Natural killer cell (primary cell): ENCODE measurements around the gene ZFAND4. TPM values are rescaled to one million over a fixed set of nuclear protein-coding genes. Genes with fewer than 3 reads are reported as not detected.
A peak's percentile ranks its signal among the peaks of the same experiment; 100 is the strongest.

Experiments
- ATAC-seq, 3 donors: fragments of 150-1000 bp in 2 of 3; fragments of 200-7000 bp in 1 of 3; cut with Tn5 transposase; 1 replicate in 1 of 3; 2 replicates in 2 of 3; pipeline ENCODE4 v1.10.0; 2021; ENCODE audit warnings: mild to moderate bottlenecking in 2 of 3, moderate library complexity in 2 of 3
- DNase-seq, 2 donors: peaks; one replicate each; pipeline versions ENCODE4 v3.0.0 to v3.0.0-alpha.2; 2013 to 2021; ENCODE audit warnings: mixed read lengths in 1 of 2
- H3K27ac ChIP-seq: one replicate; pipeline ENCODE4 v1.5.1; 2013; ENCODE audit warnings: mild to moderate bottlenecking, low read length
- H3K27me3 ChIP-seq: one replicate; pipeline ENCODE4 v1.6.1; 2013; ENCODE audit warnings: low read length; ENCODE audit not compliant: control insufficient read depth, insufficient read depth
- H3K36me3 ChIP-seq: one replicate; pipeline ENCODE4 v1.6.1; 2013; ENCODE audit warnings: low read length; ENCODE audit not compliant: control insufficient read depth, insufficient read depth
- H3K4me1 ChIP-seq: one replicate; pipeline ENCODE4 v1.6.1; 2013; ENCODE audit warnings: low read length; ENCODE audit not compliant: control insufficient read depth, insufficient read depth
- H3K4me3 ChIP-seq: one replicate; pipeline ENCODE4 v1.5.1; 2013; ENCODE audit warnings: low read length
- H3K9me3 ChIP-seq: one replicate; pipeline ENCODE4 v1.6.1; 2013; ENCODE audit warnings: low read length; ENCODE audit not compliant: control insufficient read depth, insufficient read depth
- H3K27ac Mint-ChIP-seq, 2 donors: one replicate each; pipeline ENCODE4 v1.8.0; 2022; ENCODE audit warnings: mild to moderate bottlenecking in 2 of 2, mixed read lengths in 2 of 2, moderate library complexity in 1 of 2
- H3K27me3 Mint-ChIP-seq, 2 donors: one replicate each; pipeline ENCODE4 v1.8.0; 2022; ENCODE audit warnings: low read depth in 2 of 2, mixed read lengths in 2 of 2
- H3K36me3 Mint-ChIP-seq: one replicate; pipeline ENCODE4 v1.8.0; 2022; ENCODE audit warnings: mixed read lengths
- H3K4me1 Mint-ChIP-seq, 2 donors: one replicate each; pipeline ENCODE4 v1.8.0; 2022; ENCODE audit warnings: mixed read lengths in 2 of 2
- H3K4me3 Mint-ChIP-seq: one replicate; pipeline ENCODE4 v1.8.0; 2022; ENCODE audit warnings: mild to moderate bottlenecking, moderate library complexity, mixed read lengths
- H3K9me3 Mint-ChIP-seq, 2 donors: one replicate each; pipeline ENCODE4 v1.8.0; 2022; ENCODE audit warnings: mixed read lengths in 2 of 2
- WGBS: methylation state at CpG from one replicate; pipeline ENCODE4 v1.1.7; 2013; ENCODE audit warnings: missing lambda C conversion rate; ENCODE audit not compliant: insufficient coverage; 5-methylcytosine and 5-hydroxymethylcytosine counted together
- intact Hi-C: fragments of 100-400 bp; cut with micrococcal nuclease; formaldehyde crosslinking; loops from one replicate; pipeline ENCODE4 v1.14.2; 2022
- total RNA-seq, 4 donors: library from RNA; stranded (reverse); fragments of 120-200 nt in 1 of 4; gene quantifications; one replicate each; pipeline versions ENCODE4 v1.2.3 to v1.2.4, GENCODE V29; 2013 to 2022
- TF ChIP-seq, protein P1 (sequence below): fragments of 200-600 bp; IDR thresholded peaks from one replicate; pipeline ENCODE4 v1.8.0; 2022; ENCODE audit warnings: antibody characterized with exemption

ZFAND4 gene
- total RNA-seq, 3 donors from 2014 or later (not counting 1 experiment from before 2014, with no cell fraction given) = 27.9 to 35.1 (median 32.1) TPM

DNA sequence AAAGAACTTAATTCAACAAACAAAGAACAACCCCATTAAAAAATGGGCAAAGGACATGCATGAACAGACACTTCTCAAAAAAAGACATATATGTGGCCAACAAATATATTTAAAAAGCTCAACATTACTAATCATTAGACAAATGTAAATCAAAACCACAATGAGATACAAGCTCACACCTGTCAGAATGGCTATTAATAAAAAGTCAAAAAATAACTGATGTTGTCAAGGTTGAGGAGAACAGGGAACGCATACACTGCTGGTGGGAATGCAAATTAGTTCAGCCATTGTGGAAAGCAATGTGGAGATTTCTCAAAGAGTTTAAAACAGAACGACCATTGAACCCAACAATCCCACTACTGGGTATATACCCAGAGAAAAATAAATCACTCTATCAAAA is 19.1 kb downstream of the ZFAND4 start:
- H3K36me3 Mint-ChIP-seq = peaks cover 7% of the 10 kb centered on the region
- H3K4me3 Mint-ChIP-seq = no peak overlapping the region
- DNase-seq = no peak
- H3K27ac Mint-ChIP-seq = no peak overlapping the region
- TF ChIP-seq, protein P1, sequence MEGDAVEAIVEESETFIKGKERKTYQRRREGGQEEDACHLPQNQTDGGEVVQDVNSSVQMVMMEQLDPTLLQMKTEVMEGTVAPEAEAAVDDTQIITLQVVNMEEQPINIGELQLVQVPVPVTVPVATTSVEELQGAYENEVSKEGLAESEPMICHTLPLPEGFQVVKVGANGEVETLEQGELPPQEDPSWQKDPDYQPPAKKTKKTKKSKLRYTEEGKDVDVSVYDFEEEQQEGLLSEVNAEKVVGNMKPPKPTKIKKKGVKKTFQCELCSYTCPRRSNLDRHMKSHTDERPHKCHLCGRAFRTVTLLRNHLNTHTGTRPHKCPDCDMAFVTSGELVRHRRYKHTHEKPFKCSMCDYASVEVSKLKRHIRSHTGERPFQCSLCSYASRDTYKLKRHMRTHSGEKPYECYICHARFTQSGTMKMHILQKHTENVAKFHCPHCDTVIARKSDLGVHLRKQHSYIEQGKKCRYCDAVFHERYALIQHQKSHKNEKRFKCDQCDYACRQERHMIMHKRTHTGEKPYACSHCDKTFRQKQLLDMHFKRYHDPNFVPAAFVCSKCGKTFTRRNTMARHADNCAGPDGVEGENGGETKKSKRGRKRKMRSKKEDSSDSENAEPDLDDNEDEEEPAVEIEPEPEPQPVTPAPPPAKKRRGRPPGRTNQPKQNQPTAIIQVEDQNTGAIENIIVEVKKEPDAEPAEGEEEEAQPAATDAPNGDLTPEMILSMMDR = no peak
- 88% methylated on average over 1 of the region's 2 CpGs for WGBS
- no peak overlapping the region for H3K27ac ChIP-seq
- peaks cover 18% of the 10 kb centered on the region for H3K36me3 ChIP-seq
- H3K4me1 Mint-ChIP-seq = peaks cover 24 to 36% of the 10 kb centered on the region in 2 donors
- no peaks in the 10 kb centered on the region for H3K27me3 Mint-ChIP-seq
- no peaks in the 10 kb centered on the region for H3K9me3 ChIP-seq
- H3K4me1 ChIP-seq = no peaks in the 10 kb centered on the region
- intact Hi-C loops = no loop called here
- no peaks in the 10 kb centered on the region for H3K27me3 ChIP-seq
- no peaks in the 10 kb centered on the region for H3K9me3 Mint-ChIP-seq
- H3K4me3 ChIP-seq = no peak overlapping the region
- no peak for ATAC-seq

DNA sequence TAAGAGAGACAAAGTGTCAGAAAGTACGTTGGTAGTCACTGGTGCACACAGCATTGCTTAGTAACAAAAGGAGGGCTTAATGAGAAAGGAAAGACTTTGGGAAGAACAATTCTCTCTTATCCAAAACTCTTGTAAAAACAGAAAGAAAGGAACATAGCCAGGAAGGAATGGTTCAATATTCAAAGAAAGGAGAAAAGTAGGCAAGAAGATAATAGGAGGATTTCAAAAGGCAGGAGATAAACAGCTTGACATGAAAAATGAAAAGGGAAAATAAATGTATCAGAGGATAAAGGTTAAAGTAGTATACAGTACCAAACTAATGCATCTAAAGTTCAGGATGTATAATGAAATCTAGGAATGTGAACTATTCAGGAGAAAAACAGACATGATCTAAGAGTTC is 20.1 kb downstream of the ZFAND4 start:
- intact Hi-C loops = no loop called here
- H3K36me3 ChIP-seq = peaks cover 25% of the 10 kb centered on the region
- H3K9me3 ChIP-seq = no peaks in the 10 kb centered on the region
- H3K27ac ChIP-seq = no peak overlapping the region
- Mint-ChIP-seq H3K4me3 (no peak overlapping the region), H3K9me3 (no peaks in the 10 kb centered on the region), H3K4me1 (peaks cover 24 to 34% of the 10 kb centered on the region in 2 donors), H3K27me3 (no peaks in the 10 kb centered on the region), H3K27ac (no peak overlapping the region), H3K36me3 (peaks cover 7% of the 10 kb centered on the region)
- H3K27me3 ChIP-seq = no peaks in the 10 kb centered on the region
- ATAC-seq = no peak
- no peaks in the 10 kb centered on the region for H3K4me1 ChIP-seq
- no peak for DNase-seq
- TF ChIP-seq, protein P1 = no peak
- WGBS = no CpG with 5 or more reads among the region's 1 CpG
- no peak overlapping the region for H3K4me3 ChIP-seq

DNA sequence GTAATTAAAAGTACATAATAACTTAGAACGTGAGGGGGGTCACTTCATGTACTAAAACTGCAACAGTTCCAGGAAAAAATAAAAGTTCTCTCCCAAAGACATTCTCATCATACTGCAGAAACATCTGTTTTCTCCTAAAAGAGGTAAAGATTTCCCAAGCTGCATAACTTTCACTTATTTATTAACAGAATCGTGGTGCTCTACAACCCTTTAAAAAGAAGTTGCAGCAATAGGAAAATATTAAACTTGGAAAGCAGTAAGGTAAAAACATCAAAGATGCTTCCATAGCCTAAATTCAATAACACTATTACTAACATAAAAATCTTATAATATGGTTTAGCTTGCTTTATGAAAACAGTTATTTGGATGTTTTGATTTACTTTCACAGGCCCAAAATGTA is 23.3 kb downstream of the ZFAND4 start:
- Mint-ChIP-seq H3K27ac (no peak overlapping the region), H3K4me1 (peaks cover 11 to 26% of the 10 kb centered on the region in 2 donors), H3K36me3 (peaks cover 7% of the 10 kb centered on the region), H3K4me3 (no peak overlapping the region), H3K27me3 (no peaks in the 10 kb centered on the region), H3K9me3 (no peaks in the 10 kb centered on the region)
- Histone ChIP-seq H3K9me3 (no peaks in the 10 kb centered on the region), H3K36me3 (peaks cover 37% of the 10 kb centered on the region), H3K4me1 (no peaks in the 10 kb centered on the region), H3K27ac (no peak overlapping the region), H3K27me3 (no peaks in the 10 kb centered on the region), H3K4me3 (no peak overlapping the region)
- WGBS = no CpG with 5 or more reads among the region's 2 CpGs
- TF ChIP-seq, protein P1 = no peak
- no peak for ATAC-seq
- DNase-seq = no peak
- intact Hi-C loops = no loop called here

DNA sequence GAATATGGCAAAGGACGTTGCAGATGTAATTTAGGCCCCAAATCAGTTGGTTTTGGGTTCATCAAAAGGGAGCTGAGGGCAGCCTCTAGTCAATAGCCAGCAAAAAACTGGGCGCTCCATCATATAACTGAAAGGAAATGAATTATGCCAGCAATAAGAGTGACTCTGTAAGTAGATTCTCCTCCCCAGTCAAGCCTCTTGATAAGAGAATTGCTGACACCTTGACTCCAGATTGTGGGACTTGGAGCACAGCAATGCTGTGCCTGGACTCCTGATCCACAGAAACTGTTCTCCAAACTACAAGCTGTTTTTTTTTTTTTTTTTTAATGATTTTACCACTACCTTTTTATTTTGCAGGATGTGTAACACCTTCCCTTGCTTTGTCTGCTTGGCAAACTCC is 25.5 kb downstream of the ZFAND4 start:
- H3K4me3 ChIP-seq = no peak overlapping the region
- Mint-ChIP-seq H3K27me3 (no peaks in the 10 kb centered on the region), H3K27ac (peak overlapping the region in 1 of 2 donors; percentile 47), H3K9me3 (no peaks in the 10 kb centered on the region), H3K36me3 (peaks cover 7% of the 10 kb centered on the region), H3K4me3 (no peak overlapping the region), H3K4me1 (peaks cover 4 to 15% of the 10 kb centered on the region in 2 donors)
- H3K27ac ChIP-seq = no peak overlapping the region
- H3K4me1 ChIP-seq = no peaks in the 10 kb centered on the region
- TF ChIP-seq, protein P1 = no peak
- ATAC-seq = no peak
- no peak for DNase-seq
- no peaks in the 10 kb centered on the region for H3K9me3 ChIP-seq
- H3K27me3 ChIP-seq = no peaks in the 10 kb centered on the region
- H3K36me3 ChIP-seq = peaks cover 32% of the 10 kb centered on the region
- intact Hi-C loops = no loop called here
- 97% methylated on average over 2 of the region's 2 CpGs for WGBS
